Heart left ventricle (tissue), 16 donors: ENCODE data around the gene PDE7B. TPM values are rescaled to one million over a fixed set of nuclear protein-coding genes. Genes with fewer than 3 reads are reported as not detected.

Experiments
- ATAC-seq, 4 donors: fragments of 200-7000 bp; cut with Tn5 transposase; one replicate each; pipeline ENCODE4 v1.9.1; 2020 to 2022; ENCODE audit warnings: moderate library complexity in 4 of 4, mild to moderate bottlenecking in 3 of 4, moderate number of reproducible peaks in 1 of 4
- DNase-seq, 5 donors: peaks; one replicate each; pipeline ENCODE4 v3.0.0-alpha.2; 2020
- H3K27ac ChIP-seq, 12 donors: fragments of 200-600 bp; sonication (generic) in 4 of 12; one replicate each; pipeline versions ENCODE4 v1.5.0 to v1.8.0; 2016 to 2022; ENCODE audit warnings: mild to moderate bottlenecking in 2 of 12
- H3K27me3 ChIP-seq, 9 donors: fragments of 200-600 bp; sonication (generic) in 2 of 9; one replicate each; pipeline versions ENCODE4 v1.5.1 to v1.8.0; 2016 to 2022; ENCODE audit warnings: mild to moderate bottlenecking in 3 of 9
- H3K36me3 ChIP-seq, 9 donors: fragments of 200-600 bp; sonication (generic) in 2 of 9; one replicate each; pipeline versions ENCODE4 v1.5.0 to v1.8.0; 2018 to 2022; ENCODE audit warnings: mild to moderate bottlenecking in 2 of 9
- H3K4me1 ChIP-seq, 12 donors: fragments of 200-600 bp; sonication (generic) in 4 of 12; one replicate each; pipeline versions ENCODE4 v1.5.0 to v1.8.0; 2016 to 2022; ENCODE audit warnings: mild to moderate bottlenecking in 3 of 12
- H3K4me3 ChIP-seq, 12 donors: fragments of 200-600 bp; sonication (generic) in 4 of 12; one replicate each; pipeline versions ENCODE4 v1.5.0 to v1.8.0; 2017 to 2022; ENCODE audit warnings: mild to moderate bottlenecking in 9 of 12, moderate library complexity in 4 of 12
- H3K9me3 ChIP-seq, 12 donors: fragments of 200-600 bp; sonication (generic) in 4 of 12; one replicate each; pipeline versions ENCODE4 v1.5.0 to v1.8.0; 2016 to 2022; ENCODE audit warnings: mild to moderate bottlenecking in 1 of 12
- CTCF ChIP-seq, 12 donors: fragments of 200-600 bp; sonication (generic) in 4 of 12; IDR thresholded peaks; one replicate each; pipeline versions ENCODE4 v1.5.0 to v1.8.0; 2018 to 2022; ENCODE audit warnings: antibody characterized with exemption in 12 of 12, mild to moderate bottlenecking in 5 of 12
- POLR2A ChIP-seq, 2 donors: fragments of 450-650 bp; IDR thresholded peaks; one replicate each; pipeline ENCODE4 v1.6.1; 2017; ENCODE audit warnings: antibody characterized with exemption in 2 of 2, mild to moderate bottlenecking in 2 of 2, moderate library complexity in 2 of 2
- WGBS, 4 donors: extraction: QIAGEN DNeasy Blood & Tissue Kit in 2 of 4; methylation state at CpG; one replicate each; pipeline versions ENCODE4 v1.1.5 to v1.1.7; 2013 to 2018; 5-methylcytosine and 5-hydroxymethylcytosine counted together
- intact Hi-C, 10 donors: fragments of 100-400 bp; cut with DNase I; formaldehyde crosslinking; loops; one replicate each; pipeline versions ENCODE4 v1.11.1 to v1.14.2; 2022
- polyA plus RNA-seq, 2 donors: library from polyadenylated mRNA; stranded (reverse); fragments of 200-250 nt; gene quantifications; one replicate each; pipeline ENCODE4 v1.2.3, GENCODE V29; 2013
- total RNA-seq, 9 donors: library from RNA; depleted of rRNA in 2 of 9; stranded (reverse); fragments of >200 nt in 2 of 9; fragmentation: NEBNext Ultra II Directional in 3 of 9; extraction: Animal tissue kit (Norgen Biotek cat#: 25700) in 3 of 9; gene quantifications; one replicate each; pipeline versions ENCODE4 v1.1.0 to v1.2.4, GENCODE V29; 2016 to 2023
- donor health status: ischemic (EF 13 %, LVEDD 7.1; RV severe dilation, severe dysfunction).
- donor health status: healthy with polysubstance abuse.
- donor health status: DM: no; HTN: yes; CAD: no.
- donor health status: DM: no; HTN: no; CAD: no.
- donor health status: ischemic (EF 25% LVEDD 6.9; RV normal size, moderate dysfunction).
- donor health status: ischemic (EF 25% LVEDD 5.7; RV mildly dilated, moderate dysfunction).
- donor health status: healthy.
- donor health status: DM: yes; HTN: yes; CAD: no.
- donor health status: ischemic (EF 35%, LVEDD 5.7; RV mildly dilated, moderate dysfunction).
- donor health status: nonischemic (EF 11% LVEDD 7.7; RV severe dilation, severe dysfunction).
- donor health status: DM: yes; HTN: yes; CAD: no.
- donor health status: PGD.
- donor health status: ischemic (EF 29% LVEDD 5.4; RV normal size, mild dysfunction).
- donor health status: nonischemic (EF 23%, LVEDD 6.1; RV moderate dilation, normal function).

PDE7B gene
- total and polyA plus RNA-seq, 11 donors: 4.4 to 29.1 (median 9.0) TPM

DNA sequence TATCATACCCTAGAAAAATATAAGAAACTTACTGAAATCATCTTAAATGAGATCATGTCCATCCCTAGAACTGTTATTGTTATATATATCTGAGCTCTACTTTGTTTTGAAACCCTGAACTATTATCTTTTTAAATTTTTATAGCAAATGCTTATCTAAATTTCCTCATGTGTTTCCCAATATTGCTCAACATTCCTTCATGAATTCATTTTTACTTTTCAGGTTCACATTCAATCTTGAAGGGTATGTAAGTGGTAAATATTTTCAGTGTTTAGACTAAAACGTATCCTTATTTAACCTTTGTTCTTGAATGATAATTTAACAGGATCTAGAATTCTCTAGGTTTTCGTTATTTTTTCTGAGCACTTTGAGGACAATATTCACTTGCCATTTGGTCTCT is 23.9 kb downstream of the PDE7B start:
- Histone ChIP-seq H3K9me3 (no peaks in the 10 kb centered on the region), H3K27me3 (no peaks in the 10 kb centered on the region), H3K27ac (peak overlapping the region in 2 of 12 donors; percentile 4 to 18), H3K4me3 (no peak overlapping the region), H3K4me1 (peaks cover 0 to 44% (median 5%) of the 10 kb centered on the region in 12 donors), H3K36me3 (no peaks in the 10 kb centered on the region)
- intact Hi-C loops: no loop called here
- WGBS, 4 donors: 71 to 78% (median 75%) methylated on average over 2 of the region's 2 CpGs
- TF ChIP-seq CTCF (IDR thresholded peaks at IDR 0.05) (no peak), POLR2A (IDR thresholded peaks at IDR 0.05) (no peak)
- no peak for ATAC-seq
- DNase-seq: no peak

DNA sequence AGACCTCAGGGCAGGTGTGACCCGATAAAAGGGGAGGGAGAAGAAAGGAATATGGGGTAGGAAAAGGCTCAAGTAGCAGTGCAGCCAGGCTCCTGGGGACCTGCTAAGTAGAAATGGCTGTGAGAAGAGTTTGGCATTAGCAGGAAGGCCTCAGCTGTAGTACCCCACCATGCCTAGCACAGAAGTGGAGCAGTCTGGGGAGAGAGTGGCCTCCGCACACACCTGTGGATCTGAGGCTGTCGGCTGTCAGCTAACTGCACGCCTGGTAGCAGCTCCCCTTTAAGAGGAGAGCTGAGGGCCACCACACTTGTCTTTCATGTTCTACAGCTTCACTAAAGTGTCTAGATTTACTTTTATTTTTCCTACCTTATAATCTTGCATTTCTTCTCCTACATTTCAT is 24.6 kb downstream of the PDE7B start:
- Histone ChIP-seq H3K27me3 (no peaks in the 10 kb centered on the region), H3K4me1 (peaks cover 0 to 46% (median 8%) of the 10 kb centered on the region in 12 donors), H3K36me3 (no peaks in the 10 kb centered on the region), H3K27ac (peak overlapping the region in 3 of 12 donors; percentile 4 to 36 (median 18)), H3K4me3 (no peak overlapping the region), H3K9me3 (no peaks in the 10 kb centered on the region)
- ATAC-seq (no peak), DNase-seq (peak in 1 of 5 donors; percentile 33)
- TF ChIP-seq CTCF (IDR thresholded peaks at IDR 0.05) (no peak), POLR2A (IDR thresholded peaks at IDR 0.05) (no peak)
- intact Hi-C loops: no loop called here
- 90 to 96% (median 94%) methylated on average over 4 of the region's 4 CpGs for WGBS, 4 donors

DNA sequence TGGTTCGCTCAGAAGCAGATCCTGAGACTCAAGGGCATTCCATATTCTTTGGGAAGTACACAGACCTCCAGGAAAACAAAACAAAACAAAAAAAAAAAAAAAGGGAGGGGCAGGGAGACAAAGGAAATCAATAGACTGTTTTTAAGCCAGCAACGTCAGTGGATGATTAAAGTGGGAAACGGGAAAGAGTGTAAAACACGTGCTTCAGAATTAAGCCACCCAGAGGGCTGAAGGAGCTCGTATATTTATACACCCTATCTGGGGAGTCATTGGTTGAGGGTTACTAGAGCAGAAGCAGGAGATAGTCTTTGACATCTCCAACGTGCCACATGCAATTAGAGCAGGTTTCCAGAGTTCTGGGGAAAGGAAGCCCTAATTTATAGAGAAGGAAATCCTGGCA is 26.2 kb downstream of the PDE7B start:
- H3K27ac ChIP-seq: peak overlapping the region in 9 of 12 donors; percentile 33 to 63 (median 48)
- no peak for TF ChIP-seq POLR2A (IDR thresholded peaks at IDR 0.05)
- no peak for TF ChIP-seq CTCF (IDR thresholded peaks at IDR 0.05)
- no peaks in the 10 kb centered on the region for H3K27me3 ChIP-seq
- ATAC-seq (peak in 2 of 4 donors; percentile 39 to 86), DNase-seq (no peak)
- intact Hi-C loops: no loop called here
- H3K36me3 ChIP-seq: no peaks in the 10 kb centered on the region
- H3K4me3 ChIP-seq: no peak overlapping the region
- H3K9me3 ChIP-seq: no peaks in the 10 kb centered on the region
- H3K4me1 ChIP-seq: peaks cover 0 to 44% (median 8%) of the 10 kb centered on the region in 12 donors
- 49 to 65% (median 51%) methylated on average over 6 of the region's 6 CpGs for WGBS, 4 donors

GRCh38 chr6:135880066-135880972 is 28.8 kb downstream of the PDE7B start:
- ATAC-seq (peak in 2 of 4 donors; percentile 24 to 38), DNase-seq (no peak)
- H3K36me3 ChIP-seq: no peaks in the 10 kb centered on the region
- H3K27me3 ChIP-seq: no peaks in the 10 kb centered on the region
- intact Hi-C loops: no loop called here
- 58 to 65% (median 60%) methylated on average over 7 of the region's 7 CpGs for WGBS, 4 donors
- H3K4me1 ChIP-seq: peaks cover 0 to 44% (median 8%) of the 10 kb centered on the region in 12 donors
- H3K4me3 ChIP-seq: peak overlapping the region in 10 of 12 donors; percentile 10 to 45 (median 32)
- H3K27ac ChIP-seq: peak overlapping the region; percentile 35 to 85 (median 62)
- no peak for TF ChIP-seq CTCF (IDR thresholded peaks at IDR 0.05)
- no peaks in the 10 kb centered on the region for H3K9me3 ChIP-seq
